CD14-positive monocyte (primary cell): Measurements from ENCODE around the gene MOB3A. TPM values are rescaled to one million over a fixed set of nuclear protein-coding genes. Genes with fewer than 3 reads are reported as not detected.

Experiments used
- DNase-seq, 3 donors: peaks; one replicate each; pipeline ENCODE4 v3.0.0-alpha.2; 2011 to 2022
- H2AFZ ChIP-seq: 2 replicates; pipeline ENCODE4 v1.6.0; 2012; ENCODE audit warnings: mild to moderate bottlenecking, low read depth, low read length, inconsistent platforms; ENCODE audit not compliant: insufficient read depth, poor library complexity, severe bottlenecking
- H3K27ac ChIP-seq, 2 donors: 1 replicate in 1 of 2; 2 replicates in 1 of 2; pipeline ENCODE4 v1.5.1; 2012 to 2013; ENCODE audit warnings: low read length in 2 of 2, control low read depth in 1 of 2, inconsistent platforms in 1 of 2, low read depth in 1 of 2, mild to moderate bottlenecking in 1 of 2
- H3K27me3 ChIP-seq, 2 donors: one replicate each; pipeline versions ENCODE4 v1.6.0 to v1.6.1; 2011 to 2013; ENCODE audit warnings: low read length in 2 of 2; ENCODE audit not compliant: control insufficient read depth in 2 of 2, insufficient read depth in 2 of 2
- H3K36me3 ChIP-seq, 2 donors: replicated peaks in 1 of 2; 1 replicate in 1 of 2; 2 replicates in 1 of 2; pipeline versions ENCODE4 v1.5.1 to v1.6.1; 2012 to 2013; ENCODE audit warnings: low read length in 2 of 2, control low read depth in 1 of 2, inconsistent platforms in 1 of 2, mild to moderate bottlenecking in 1 of 2; ENCODE audit not compliant: insufficient read depth in 2 of 2, control insufficient read depth in 1 of 2
- H3K4me1 ChIP-seq, 2 donors: 1 replicate in 1 of 2; 2 replicates in 1 of 2; pipeline versions ENCODE4 v1.5.1 to v1.6.1; 2012 to 2013; ENCODE audit warnings: low read length in 2 of 2, control low read depth in 1 of 2, inconsistent platforms in 1 of 2, mild to moderate bottlenecking in 1 of 2, moderate library complexity in 1 of 2; ENCODE audit not compliant: insufficient read depth in 2 of 2, control insufficient read depth in 1 of 2
- H3K4me2 ChIP-seq: replicated peaks from 2 replicates; pipeline ENCODE3; 2012; ENCODE audit warnings: low read length, moderate library complexity, mild to moderate bottlenecking; ENCODE audit not compliant: poor library complexity, severe bottlenecking; ENCODE audit errors: extremely low read depth
- H3K4me3 ChIP-seq, 3 experiments: fragments of 200-600 bp in 1 of 3; sonication (generic) in 1 of 3; replicated peaks in 1 of 3; 1 replicate in 2 of 3; 2 replicates in 1 of 3; pipeline ENCODE4 v1.5.1; 2011 to 2013; ENCODE audit warnings: low read length in 3 of 3, mild to moderate bottlenecking in 3 of 3, control low read depth in 2 of 3, low read depth in 2 of 3, inconsistent platforms in 1 of 3, moderate library complexity in 1 of 3
- H3K79me2 ChIP-seq: 2 replicates; pipeline ENCODE4 v1.6.0; 2012; ENCODE audit warnings: mild to moderate bottlenecking, control low read depth, inconsistent platforms, low read length, moderate library complexity; ENCODE audit not compliant: insufficient read depth
- H3K9ac ChIP-seq: 2 replicates; pipeline ENCODE4 v1.6.0; 2017; ENCODE audit warnings: low read length, mild to moderate bottlenecking; ENCODE audit not compliant: insufficient read depth, poor library complexity, severe bottlenecking
- H3K9me3 ChIP-seq, 2 donors: replicated peaks in 1 of 2; 1 replicate in 1 of 2; 2 replicates in 1 of 2; pipeline versions ENCODE4 v1.5.1 to v1.6.1; 2012 to 2013; ENCODE audit warnings: low read length in 2 of 2, control low read depth in 1 of 2; ENCODE audit not compliant: control insufficient read depth in 1 of 2, insufficient read depth in 1 of 2
- H4K20me1 ChIP-seq: 2 replicates; pipeline ENCODE4 v1.6.0; 2012; ENCODE audit warnings: mild to moderate bottlenecking, low read length, control low read depth, moderate library complexity; ENCODE audit not compliant: insufficient read depth
- H3K27ac Mint-ChIP-seq, 7 donors: one replicate each; pipeline ENCODE4 v1.8.0; 2020; ENCODE audit warnings: mild to moderate bottlenecking in 7 of 7, mixed read lengths in 7 of 7, moderate library complexity in 6 of 7, inconsistent platforms in 2 of 7
- H3K27me3 Mint-ChIP-seq, 3 donors: one replicate each; pipeline ENCODE4 v1.8.0; 2021 to 2022; ENCODE audit warnings: low read depth in 3 of 3, mild to moderate bottlenecking in 3 of 3, mixed read lengths in 3 of 3, moderate library complexity in 3 of 3, inconsistent platforms in 1 of 3
- H3K36me3 Mint-ChIP-seq, 2 donors: one replicate each; pipeline ENCODE4 v1.8.0; 2020; ENCODE audit warnings: mixed read lengths in 2 of 2, inconsistent platforms in 1 of 2, mild to moderate bottlenecking in 1 of 2
- H3K4me1 Mint-ChIP-seq: one replicate; pipeline ENCODE4 v1.8.0; 2020; ENCODE audit warnings: mild to moderate bottlenecking, mixed read lengths
- H3K4me3 Mint-ChIP-seq, 2 donors: one replicate each; pipeline ENCODE4 v1.8.0; 2020; ENCODE audit warnings: mild to moderate bottlenecking in 2 of 2, mixed read lengths in 2 of 2, moderate library complexity in 1 of 2
- H3K9me3 Mint-ChIP-seq, 7 donors: one replicate each; pipeline ENCODE4 v1.8.0; 2020 to 2022; ENCODE audit warnings: mixed read lengths in 7 of 7, mild to moderate bottlenecking in 6 of 7, moderate library complexity in 6 of 7, inconsistent platforms in 2 of 7
- CTCF ChIP-seq: fragments of 200-600 bp; IDR thresholded peaks from one replicate; pipeline ENCODE4 v1.8.0; 2022; ENCODE audit warnings: antibody characterized with exemption, mild to moderate bottlenecking
- WGBS: methylation state at CpG from one replicate; pipeline ENCODE4 v1.1.5; 2013; ENCODE audit warnings: missing lambda C conversion rate; ENCODE audit not compliant: insufficient coverage; 5-methylcytosine and 5-hydroxymethylcytosine counted together
- intact Hi-C, 2 donors: fragments of 100-400 bp; cut with micrococcal nuclease; formaldehyde crosslinking; loops; one replicate each; pipeline versions ENCODE4 v1.15.0 to v1.15.1; 2023
- polyA plus RNA-seq, 3 donors: library from polyadenylated mRNA; depleted of rRNA in 1 of 3; unstranded in 2 of 3; stranded (reverse) in 1 of 3; fragments of 300-500 nt in 2 of 3; fragments of >200 nt in 1 of 3; fragmentation: Illumina TruSeq in 2 of 3; gene quantifications; 1 replicate in 2 of 3; 2 replicates in 1 of 3; pipeline ENCODE4 v1.2.3, GENCODE V29; 2012 to 2021

MOB3A gene
- polyA plus RNA-seq, 3 donors: 60.5 to 179 (median 96.3) TPM

- TF ChIP-seq CTCF: no peak
- no peak overlapping the region for H2AFZ ChIP-seq
- peaks cover 7 to 16% of the 10 kb centered on the region in 2 donors for H3K9me3 ChIP-seq
- peaks cover 33 to 43% of the 10 kb centered on the region in 2 donors for H3K4me1 ChIP-seq
- Mint-ChIP-seq H3K9me3 (peaks cover 10 to 21% (median 14%) of the 10 kb centered on the region in 7 donors), H3K4me1 (peaks cover 37% of the 10 kb centered on the region), H3K27me3 (peaks cover 0 to 5% (median 2%) of the 10 kb centered on the region in 3 donors), H3K36me3 (peaks cover 22 to 32% of the 10 kb centered on the region in 2 donors), H3K4me3 (no peak overlapping the region), H3K27ac (peak overlapping the region in 1 of 7 donors; percentile 12)
- H3K27ac ChIP-seq: no peak overlapping the region
- no peaks in the 10 kb centered on the region for H3K27me3 ChIP-seq
- intact Hi-C loops: no loop called here
- peaks cover 38% of the 10 kb centered on the region for H4K20me1 ChIP-seq
- H3K4me2 ChIP-seq: no peak overlapping the region
- DNase-seq: no peak
- H3K4me3 ChIP-seq: no peak overlapping the region
- 100% methylated on average over 2 of the region's 8 CpGs for WGBS
- H3K9ac ChIP-seq: no peak overlapping the region
- H3K79me2 ChIP-seq: peaks cover 6% of the 10 kb centered on the region
- H3K36me3 ChIP-seq: peaks cover 35 to 37% of the 10 kb centered on the region in 2 donors
Measured at GRCh38 chr19:2036424-2036823, 59.7 kb downstream of the MOB3A start.

- peak overlapping the region; percentile 64 to 88 (median 78) for H3K27ac Mint-ChIP-seq
Measured at GRCh38 chr19:2035590-2035991, 60.5 kb downstream of the MOB3A start.

More at GRCh38 chr19:2035590-2035991, 60.5 kb downstream of the MOB3A start:
- Histone ChIP-seq H3K9me3 (peaks cover 7 to 16% of the 10 kb centered on the region in 2 donors), H3K4me2 (no peak overlapping the region), H3K27me3 (no peaks in the 10 kb centered on the region), H3K79me2 (peaks cover 4% of the 10 kb centered on the region), H3K27ac (peak overlapping the region in 1 of 2 donors; percentile 9), H4K20me1 (peaks cover 30% of the 10 kb centered on the region), H3K36me3 (peaks cover 26 to 29% of the 10 kb centered on the region in 2 donors), H3K4me1 (peaks cover 29 to 42% of the 10 kb centered on the region in 2 donors), H3K9ac (no peak overlapping the region), H2AFZ (no peak overlapping the region), H3K4me3 (peak overlapping the region in 1 of 3 experiments; percentile 44)
- peaks cover 0 to 5% (median 2%) of the 10 kb centered on the region in 3 donors for H3K27me3 Mint-ChIP-seq
- DNase-seq: no peak
- intact Hi-C loops: no loop called here
- TF ChIP-seq CTCF: no peak
- 86% methylated on average over 12 of the region's 14 CpGs for WGBS
- H3K9me3 Mint-ChIP-seq: peaks cover 10 to 21% (median 14%) of the 10 kb centered on the region in 7 donors
- H3K4me3 Mint-ChIP-seq: peak overlapping the region in 1 of 2 donors; percentile 69
- peaks cover 15 to 24% of the 10 kb centered on the region in 2 donors for H3K36me3 Mint-ChIP-seq
- H3K4me1 Mint-ChIP-seq: peaks cover 32% of the 10 kb centered on the region
